Measurements from ENCODE around the gene DCAF12. TPM values are rescaled to one million over a fixed set of nuclear protein-coding genes. Genes with fewer than 3 reads are reported as not detected.

DCAF12 gene
- total RNA-seq, result 23.8 TPM
- polyA plus RNA-seq, result 18.4 TPM

GRCh38 chr9:34126207-34127034, at the start of gene DCAF12:
Gene DCAF12 (minus strand): TSS chr9:34126698. CDS start chr9:34126431, 267 bp downstream.
- Histone ChIP-seq H3K4me3 (ENCODE audit: low read depth, low read length) (peak within 1 kb of the TSS; percentile 73), H3K27ac (ENCODE audit: low read depth) (peak within 1 kb of the TSS; percentile 96), H3K4me1 (ENCODE audit: insufficient read depth) (peaks cover under 1% of the 10 kb centered on the region), H3K36me3 (ENCODE audit: insufficient read depth) (no peaks in the 10 kb centered on the region)
- peak; percentile 87 for DNase-seq (ENCODE audit: extremely low spot score)
- WGBS, result under 1% methylated on average over 67 of the region's 67 CpGs

- no peak overlapping the region for H3K4me3 ChIP-seq (ENCODE audit: low read depth, low read length)
- H3K27ac ChIP-seq (ENCODE audit: low read depth), result no peak overlapping the region
- no peaks in the 10 kb centered on the region for H3K4me1 ChIP-seq (ENCODE audit: insufficient read depth)
- H3K36me3 ChIP-seq (ENCODE audit: insufficient read depth), result no peaks in the 10 kb centered on the region
- DNase-seq (ENCODE audit: extremely low spot score), result no peak
- WGBS, result 76% methylated on average over 3 of the region's 3 CpGs
Measured at GRCh38 chr9:34176089-34176488, 49.6 kb upstream of the DCAF12 start.

- H3K27ac ChIP-seq (ENCODE audit: low read depth), result no peak overlapping the region
- no peaks in the 10 kb centered on the region for H3K36me3 ChIP-seq (ENCODE audit: insufficient read depth)
- 93% methylated on average over 15 of the region's 15 CpGs for WGBS
- DNase-seq (ENCODE audit: extremely low spot score), result no peak
- H3K4me1 ChIP-seq (ENCODE audit: insufficient read depth), result no peaks in the 10 kb centered on the region
- no peak overlapping the region for H3K4me3 ChIP-seq (ENCODE audit: low read depth, low read length)
Measured at GRCh38 chr9:34171753-34172535, 45.4 kb upstream of the DCAF12 start.

- 45% methylated on average over 1 of the region's 1 CpG for WGBS
- no peak overlapping the region for H3K27ac ChIP-seq (ENCODE audit: low read depth)
- DNase-seq (ENCODE audit: extremely low spot score), result no peak
Measured at GRCh38 chr9:34170237-34170991, 43.9 kb upstream of the DCAF12 start.

GRCh38 chr9:34169125-34169524, 42.6 kb upstream of the DCAF12 start:
- Histone ChIP-seq H3K36me3 (ENCODE audit: insufficient read depth) (no peaks in the 10 kb centered on the region), H3K4me1 (ENCODE audit: insufficient read depth) (no peaks in the 10 kb centered on the region), H3K4me3 (ENCODE audit: low read depth, low read length) (no peak overlapping the region), H3K27ac (ENCODE audit: low read depth) (no peak overlapping the region)
- WGBS, result 94% methylated on average over 6 of the region's 6 CpGs
- DNase-seq (ENCODE audit: extremely low spot score), result no peak

More at GRCh38 chr9:34170237-34170991, 43.9 kb upstream of the DCAF12 start:
- no peak overlapping the region for H3K4me3 ChIP-seq (ENCODE audit: low read depth, low read length)
- H3K4me1 ChIP-seq (ENCODE audit: insufficient read depth), result no peaks in the 10 kb centered on the region
- H3K36me3 ChIP-seq (ENCODE audit: insufficient read depth), result no peaks in the 10 kb centered on the region

- Histone ChIP-seq H3K27ac (ENCODE audit: low read depth) (no peak overlapping the region), H3K4me1 (ENCODE audit: insufficient read depth) (no peaks in the 10 kb centered on the region), H3K4me3 (ENCODE audit: low read depth, low read length) (no peak overlapping the region), H3K36me3 (ENCODE audit: insufficient read depth) (no peaks in the 10 kb centered on the region)
- DNase-seq (ENCODE audit: extremely low spot score), result no peak
- 92% methylated on average over 3 of the region's 3 CpGs for WGBS
Measured at GRCh38 chr9:34163434-34163833, 36.9 kb upstream of the DCAF12 start.

GRCh38 chr9:34158362-34158869, 31.9 kb upstream of the DCAF12 start:
- WGBS, result 64% methylated on average over 6 of the region's 6 CpGs
- Histone ChIP-seq H3K36me3 (ENCODE audit: insufficient read depth) (no peaks in the 10 kb centered on the region), H3K4me1 (ENCODE audit: insufficient read depth) (no peaks in the 10 kb centered on the region), H3K4me3 (ENCODE audit: low read depth, low read length) (no peak overlapping the region), H3K27ac (ENCODE audit: low read depth) (no peak overlapping the region)
- DNase-seq (ENCODE audit: extremely low spot score), result no peak

- 92% methylated on average over 2 of the region's 2 CpGs for WGBS
- Histone ChIP-seq H3K27ac (ENCODE audit: low read depth) (no peak overlapping the region), H3K4me3 (ENCODE audit: low read depth, low read length) (no peak overlapping the region), H3K4me1 (ENCODE audit: insufficient read depth) (no peaks in the 10 kb centered on the region), H3K36me3 (ENCODE audit: insufficient read depth) (no peaks in the 10 kb centered on the region)
- no peak for DNase-seq (ENCODE audit: extremely low spot score)
Measured at GRCh38 chr9:34157898-34158297, 31.4 kb upstream of the DCAF12 start.

GRCh38 chr9:34157318-34157717, 30.8 kb upstream of the DCAF12 start:
- H3K4me1 ChIP-seq (ENCODE audit: insufficient read depth), result no peaks in the 10 kb centered on the region
- no peak overlapping the region for H3K27ac ChIP-seq (ENCODE audit: low read depth)
- no peak for DNase-seq (ENCODE audit: extremely low spot score)
- no peak overlapping the region for H3K4me3 ChIP-seq (ENCODE audit: low read depth, low read length)
- no peaks in the 10 kb centered on the region for H3K36me3 ChIP-seq (ENCODE audit: insufficient read depth)

- WGBS, result 65% methylated on average over 1 of the region's 1 CpG
- H3K4me3 ChIP-seq (ENCODE audit: low read depth, low read length), result no peak overlapping the region
- DNase-seq (ENCODE audit: extremely low spot score), result no peak
- no peaks in the 10 kb centered on the region for H3K36me3 ChIP-seq (ENCODE audit: insufficient read depth)
- no peaks in the 10 kb centered on the region for H3K4me1 ChIP-seq (ENCODE audit: insufficient read depth)
- no peak overlapping the region for H3K27ac ChIP-seq (ENCODE audit: low read depth)
Measured at GRCh38 chr9:34154057-34154456, 27.6 kb upstream of the DCAF12 start.

GRCh38 chr9:34151398-34151797, 24.9 kb upstream of the DCAF12 start:
- Histone ChIP-seq H3K36me3 (ENCODE audit: insufficient read depth) (no peaks in the 10 kb centered on the region), H3K27ac (ENCODE audit: low read depth) (no peak overlapping the region), H3K4me1 (ENCODE audit: insufficient read depth) (no peaks in the 10 kb centered on the region), H3K4me3 (ENCODE audit: low read depth, low read length) (no peak overlapping the region)
- DNase-seq (ENCODE audit: extremely low spot score), result no peak
- 83% methylated on average over 4 of the region's 4 CpGs for WGBS

GRCh38 chr9:34145165-34145564, 18.7 kb upstream of the DCAF12 start:
- H3K4me3 ChIP-seq (ENCODE audit: low read depth, low read length), result no peak overlapping the region
- 61% methylated on average over 3 of the region's 3 CpGs for WGBS
- H3K4me1 ChIP-seq (ENCODE audit: insufficient read depth), result no peaks in the 10 kb centered on the region
- no peaks in the 10 kb centered on the region for H3K36me3 ChIP-seq (ENCODE audit: insufficient read depth)
- no peak for DNase-seq (ENCODE audit: extremely low spot score)
- H3K27ac ChIP-seq (ENCODE audit: low read depth), result no peak overlapping the region

- Histone ChIP-seq H3K27ac (ENCODE audit: low read depth) (no peak overlapping the region), H3K36me3 (ENCODE audit: insufficient read depth) (no peaks in the 10 kb centered on the region), H3K4me3 (ENCODE audit: low read depth, low read length) (no peak overlapping the region), H3K4me1 (ENCODE audit: insufficient read depth) (no peaks in the 10 kb centered on the region)
- 73% methylated on average over 2 of the region's 2 CpGs for WGBS
- no peak for DNase-seq (ENCODE audit: extremely low spot score)
Measured at GRCh38 chr9:34143116-34143515, 16.6 kb upstream of the DCAF12 start.

Data from urinary bladder (tissue), 4 donors.